BJ (cell line): Measurements from ENCODE around the gene PACSIN2. TPM values are rescaled to one million over a fixed set of nuclear protein-coding genes. Genes with fewer than 3 reads are reported as not detected.

Experiments used
- CTCF ChIA-PET: fragments of 350-600 bp; formaldehyde crosslinking; extraction: SDS; loops from one replicate; lab custom pipeline; 2021; ENCODE audit warnings: antibody characterized with exemption, inconsistent platforms; lab: Yijun Ruan, JAX
- POLR2A ChIA-PET: fragments of 300-600 bp; sonication (Branson Sonifier 250); formaldehyde crosslinking; extraction: SDS; loops from one replicate; lab custom pipeline; 2021; ENCODE audit warnings: antibody characterized with exemption; lab: Charles Lee
- DNase-seq: peaks from one replicate; pipeline ENCODE4 v3.0.0-alpha.2; 2011; ENCODE audit warnings: low read depth
- H3K27me3 ChIP-seq: 2 replicates; pipeline ENCODE4 v1.6.0; 2011; ENCODE audit warnings: low read length; ENCODE audit not compliant: control insufficient read depth, insufficient read depth
- H3K36me3 ChIP-seq: 2 replicates; pipeline ENCODE4 v1.5.1; 2011; ENCODE audit warnings: low read length; ENCODE audit not compliant: control insufficient read depth, insufficient read depth
- H3K4me3 ChIP-seq: 2 replicates; pipeline ENCODE4 v1.5.1; 2011; ENCODE audit warnings: low read depth, mild to moderate bottlenecking, control low read depth, low read length
- CTCF ChIP-seq: IDR thresholded peaks from 2 replicates; pipeline ENCODE4 v1.5.1; 2011; ENCODE audit warnings: low read depth, mild to moderate bottlenecking, control low read depth, inconsistent platforms, low read length, moderate library complexity; ENCODE audit not compliant: insufficient read depth
- polyA plus RNA-seq: library from polyadenylated mRNA; depleted of rRNA; stranded (reverse); fragments of >200 nt; gene quantifications from 2 replicates; pipeline ENCODE4 v1.2.3, GENCODE V29; 2011

The PACSIN2 gene
- polyA plus RNA-seq, 1 experiment, result 86.3 TPM

GRCh38 chr22:42892571-42893316, 122.2 kb downstream of the PACSIN2 start:
- Histone ChIP-seq H3K36me3 (peaks cover 19% of the 10 kb centered on the region), H3K27me3 (no peaks in the 10 kb centered on the region), H3K4me3 (no peak overlapping the region)
- TF ChIP-seq CTCF, result no peak
- ChIA-PET POLR2A (no interaction called here), CTCF (interaction anchor here (1.1 to 2.0 kb wide), 3 partner anchors 10 to 26 kb away, joined by 4 to 6 read pairs (median 5); no protein-coding TSS in a partner anchor)
- DNase-seq, result no peak

- Histone ChIP-seq H3K27me3 (no peaks in the 10 kb centered on the region), H3K36me3 (peaks cover 24% of the 10 kb centered on the region), H3K4me3 (no peak overlapping the region)
- ChIA-PET POLR2A (no interaction called here), CTCF (interaction anchor here (1.1 to 1.4 kb wide), 2 partner anchors 10 to 25 kb away, joined by 4 to 5 read pairs; no protein-coding TSS in a partner anchor)
- no peak for TF ChIP-seq CTCF
- DNase-seq, result no peak
These were observed 122.8 kb downstream of the PACSIN2 start for GRCh38 chr22:42892156-42892555.

GRCh38 chr22:42891696-42892095, 123.3 kb downstream of the PACSIN2 start:
- no peak for TF ChIP-seq CTCF
- ChIA-PET CTCF (interaction anchor here (1.4 kb wide), 1 partner anchor 24 kb away, joined by 5 read pairs; no protein-coding TSS in a partner anchor), POLR2A (no interaction called here)

GRCh38 chr22:42891008-42891407, 123.9 kb downstream of the PACSIN2 start:
- CTCF ChIA-PET, result interaction anchor here (0.8 kb wide), 1 partner anchor 17 kb away, joined by 3 read pairs; no protein-coding TSS in a partner anchor
- POLR2A ChIA-PET, result no interaction called here
- no peak for TF ChIP-seq CTCF
- H3K27me3 ChIP-seq, result no peaks in the 10 kb centered on the region
- H3K36me3 ChIP-seq, result peaks cover 26% of the 10 kb centered on the region
- no peak for DNase-seq
- H3K4me3 ChIP-seq, result no peak overlapping the region

More at GRCh38 chr22:42891696-42892095, 123.3 kb downstream of the PACSIN2 start:
- no peak overlapping the region for H3K4me3 ChIP-seq
- peaks cover 25% of the 10 kb centered on the region for H3K36me3 ChIP-seq
- DNase-seq, result no peak
- H3K27me3 ChIP-seq, result no peaks in the 10 kb centered on the region

GRCh38 chr22:42889304-42889703, 125.6 kb downstream of the PACSIN2 start:
- POLR2A ChIA-PET, result no interaction called here
- peaks cover 32% of the 10 kb centered on the region for H3K36me3 ChIP-seq
- H3K4me3 ChIP-seq, result no peak overlapping the region
- no peak for DNase-seq
- no peaks in the 10 kb centered on the region for H3K27me3 ChIP-seq
- CTCF ChIA-PET, result no interaction called here
- no peak for TF ChIP-seq CTCF
